NCI-H2081 treated with DMSO at 0.1 percent for 48 hours (cell line): Measurements from ENCODE around the gene NRIP1.
"Not testable (repeated sequence)": the region's sequence is repeated elsewhere in the genome, so short reads cannot be mapped to it uniquely, and the experiment has no call there.

Experiments
- DNase-seq: peaks from one replicate; lab custom pipeline; 2025; lab: John Stamatoyannopoulos, UW

NRIP1 gene

GRCh38 chr21:14975136-14975919 is 89.5 kb downstream of the NRIP1 start:
- DNase-seq = no peak

DNA sequence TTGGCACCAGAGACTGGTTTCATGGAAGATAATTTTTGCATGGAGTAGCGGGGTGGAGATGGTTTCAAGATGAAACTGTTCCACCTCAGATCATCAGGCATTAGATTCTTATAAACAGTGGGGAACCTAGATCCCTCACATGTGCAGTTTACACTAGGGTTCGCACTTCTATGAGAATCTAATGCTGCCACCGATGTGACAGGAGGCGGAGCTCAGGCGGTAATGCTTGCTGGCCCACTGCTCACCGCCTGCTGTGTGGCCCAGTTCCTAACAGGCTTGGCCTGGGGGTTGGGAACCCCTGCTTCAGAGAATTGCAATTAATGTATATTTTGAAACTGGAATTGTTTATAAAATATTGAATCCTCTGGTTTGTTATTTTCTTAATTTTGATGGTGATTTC is 92.1 kb downstream of the NRIP1 start:
- no peak for DNase-seq

GRCh38 chr21:14968821-14969220 is 96.0 kb downstream of the NRIP1 start:
- no peak for DNase-seq

DNA sequence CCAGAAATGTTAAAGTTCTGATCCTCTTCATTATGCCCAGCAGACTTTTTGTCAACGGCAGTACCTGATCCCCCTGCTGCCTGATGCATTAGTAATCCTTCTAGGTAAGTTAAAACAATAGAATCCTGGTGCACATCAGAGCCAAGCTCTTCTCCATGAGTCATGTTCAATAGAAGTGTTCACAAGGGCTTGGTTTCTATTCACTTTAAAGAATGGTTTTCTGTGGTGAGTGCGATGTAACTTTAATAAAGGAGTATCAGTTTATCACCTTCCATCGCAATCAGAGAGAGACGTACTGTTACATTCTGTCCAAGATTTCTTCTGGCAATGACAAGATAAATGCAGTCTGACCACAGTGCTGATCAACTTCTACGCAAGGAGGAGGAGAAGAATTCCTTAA is 96.8 kb downstream of the NRIP1 start:
- DNase-seq = no peak

DNA sequence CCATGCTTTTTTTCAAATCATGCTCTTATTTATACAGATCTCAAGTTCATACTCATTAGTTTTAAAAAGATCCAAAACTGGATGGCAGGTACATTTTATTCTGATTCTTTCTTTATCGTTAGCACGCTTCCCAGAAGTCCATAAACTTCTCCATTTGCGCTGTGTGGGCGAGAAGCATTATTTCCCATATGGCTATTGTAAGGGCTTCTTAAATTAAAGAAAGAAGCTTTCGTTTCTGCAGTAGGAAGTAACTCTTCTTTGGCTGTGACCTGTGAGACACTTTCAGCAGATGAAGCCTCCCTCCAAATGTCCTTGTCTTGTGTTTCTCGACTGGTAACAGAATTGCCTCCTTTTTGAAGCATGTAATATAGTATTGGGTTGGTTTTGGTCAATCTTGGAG is 100.2 kb downstream of the NRIP1 start:
- DNase-seq = no peak

- DNase-seq = no peak
Observed at GRCh38 chr21:14962217-14962616, 102.6 kb downstream of the NRIP1 start.

DNA sequence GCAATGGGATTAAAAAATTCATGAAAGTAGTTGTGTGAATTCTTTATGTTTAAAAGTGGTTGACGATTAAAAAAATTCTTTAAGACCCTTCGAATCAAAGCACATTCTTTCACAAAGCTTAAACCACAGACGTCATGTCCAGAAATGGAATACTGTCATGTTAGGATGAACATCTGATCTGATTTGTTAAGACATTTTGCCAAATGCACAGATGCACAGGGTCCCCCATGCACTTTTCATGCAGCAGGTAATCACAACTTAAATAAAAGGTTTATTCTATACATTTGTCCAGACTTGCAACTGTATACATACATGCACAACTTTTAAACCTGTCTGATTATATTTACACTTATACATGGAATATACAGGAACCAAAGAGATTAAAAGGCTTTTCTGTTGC is 103.3 kb downstream of the NRIP1 start:
- no peak for DNase-seq

DNA sequence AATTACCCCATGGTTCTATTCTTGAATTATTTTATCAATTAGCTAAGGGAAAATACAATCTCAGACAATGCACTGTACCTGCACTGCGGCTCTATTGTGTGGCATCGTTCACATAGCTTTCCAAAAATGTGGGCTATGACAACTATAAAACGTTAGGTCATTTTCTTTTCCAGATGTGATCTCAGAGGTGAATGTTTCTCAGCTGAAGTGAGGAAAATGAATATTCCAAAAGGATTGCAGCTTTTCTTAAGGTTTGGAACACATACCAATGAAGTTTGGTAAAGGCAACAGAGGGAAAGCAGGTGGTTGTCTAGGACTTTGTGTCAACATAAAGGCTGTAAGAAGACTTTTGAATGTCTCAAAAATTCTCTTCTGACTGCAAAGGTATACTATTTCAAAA is 105.5 kb downstream of the NRIP1 start:
- no peak for DNase-seq

- DNase-seq = no peak
Observed at GRCh38 chr21:14957836-14958235, 107.0 kb downstream of the NRIP1 start.

GRCh38 chr21:14956807-14957206 is 108.0 kb downstream of the NRIP1 start:
- DNase-seq = no peak

DNA sequence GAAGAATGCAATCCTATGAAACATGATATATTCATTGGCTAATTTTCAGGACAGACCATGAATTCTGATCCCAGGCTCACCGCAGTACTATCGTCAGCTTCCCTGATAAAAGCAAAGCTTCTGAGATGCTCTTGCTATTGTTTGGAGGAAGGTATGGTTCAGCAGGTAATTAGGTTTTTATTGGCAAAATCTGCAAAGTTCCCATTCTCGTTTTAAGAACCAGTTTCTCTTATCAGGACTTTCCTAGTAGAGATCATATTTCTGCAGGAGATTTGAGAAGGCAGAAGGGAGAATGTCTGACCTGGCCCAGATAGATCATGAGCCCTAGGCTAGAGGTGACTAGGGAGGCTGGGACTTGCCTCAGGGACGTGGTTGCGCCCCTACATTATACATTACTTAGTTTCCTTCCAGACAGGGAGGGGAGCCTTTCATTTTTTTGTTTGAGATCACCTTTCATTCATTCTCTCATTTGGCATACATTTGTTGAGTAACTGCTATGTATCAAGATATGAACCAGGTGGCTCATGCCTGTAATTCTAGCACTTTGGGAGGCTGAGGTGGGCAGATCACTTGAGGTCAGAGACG is 108.8 kb downstream of the NRIP1 start:
- no peak for DNase-seq

DNA sequence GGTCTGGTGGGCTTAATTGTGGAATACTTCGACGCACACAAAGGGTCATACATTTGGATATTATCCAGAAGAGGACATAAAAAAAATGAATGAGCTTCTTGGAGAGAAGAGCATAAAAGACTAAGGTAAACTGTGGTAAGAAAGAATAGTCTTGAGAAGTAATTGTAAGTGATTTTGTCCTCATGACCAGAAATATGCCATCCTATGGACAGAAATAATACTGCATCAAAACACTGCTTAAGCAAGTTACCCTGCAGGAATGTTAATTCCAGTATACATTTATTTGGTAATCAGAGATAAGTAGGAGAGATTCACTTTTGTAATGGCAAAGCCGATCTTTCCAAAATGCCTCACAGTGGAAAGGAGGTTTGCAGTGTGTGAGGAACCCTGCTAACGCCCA is 111.9 kb downstream of the NRIP1 start:
- DNase-seq = no peak

- DNase-seq = no peak
Observed at GRCh38 chr21:14949603-14950002, 115.2 kb downstream of the NRIP1 start.

- no peak for DNase-seq
Observed at GRCh38 chr21:14947613-14948160, 117.1 kb downstream of the NRIP1 start.

DNA sequence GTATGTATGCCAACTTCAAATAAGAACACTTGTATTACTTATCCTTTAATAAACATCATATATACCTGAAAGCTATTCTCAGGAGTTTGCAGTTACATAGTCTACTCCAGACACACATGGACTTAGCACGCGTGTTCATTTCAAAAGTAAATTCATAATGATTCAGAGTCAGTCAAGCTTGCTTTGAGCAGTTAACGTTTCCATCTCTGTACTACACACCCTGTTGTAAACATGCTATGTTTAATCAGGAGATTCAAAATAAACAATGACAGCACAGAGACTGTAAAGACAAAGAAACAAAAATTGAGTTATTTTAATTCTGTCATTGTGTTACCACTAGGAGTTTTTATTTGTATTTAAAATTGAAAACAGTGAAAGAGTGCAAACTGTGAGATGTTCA is 119.6 kb downstream of the NRIP1 start:
- no peak for DNase-seq

DNA sequence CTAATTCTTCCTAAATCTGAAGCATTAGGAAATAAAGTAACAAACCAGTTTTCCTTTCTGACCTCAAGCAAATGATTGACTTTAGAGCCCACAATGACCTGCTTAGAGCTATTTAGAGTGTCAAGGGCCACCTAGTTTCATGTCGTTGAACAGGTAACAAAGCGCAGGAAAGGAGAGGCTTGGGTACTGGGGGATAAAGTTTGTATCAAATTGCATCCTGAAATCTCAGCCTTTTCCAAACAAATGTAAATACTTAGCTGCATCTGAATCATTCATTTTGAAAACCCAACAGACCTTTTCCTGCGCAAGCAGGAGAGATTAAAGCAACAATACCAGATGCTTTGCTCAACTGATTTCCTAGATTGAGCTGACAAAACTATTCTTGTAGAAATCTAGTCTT is 121.2 kb downstream of the NRIP1 start:
- no peak for DNase-seq

- no peak for DNase-seq
Observed at GRCh38 chr21:14942801-14943490, 121.9 kb downstream of the NRIP1 start.

GRCh38 chr21:14927324-14927723 is 137.5 kb downstream of the NRIP1 start:
- DNase-seq = not testable (repeated sequence)

GRCh38 chr21:14926186-14926585 is 138.6 kb downstream of the NRIP1 start:
- no peak for DNase-seq

DNA sequence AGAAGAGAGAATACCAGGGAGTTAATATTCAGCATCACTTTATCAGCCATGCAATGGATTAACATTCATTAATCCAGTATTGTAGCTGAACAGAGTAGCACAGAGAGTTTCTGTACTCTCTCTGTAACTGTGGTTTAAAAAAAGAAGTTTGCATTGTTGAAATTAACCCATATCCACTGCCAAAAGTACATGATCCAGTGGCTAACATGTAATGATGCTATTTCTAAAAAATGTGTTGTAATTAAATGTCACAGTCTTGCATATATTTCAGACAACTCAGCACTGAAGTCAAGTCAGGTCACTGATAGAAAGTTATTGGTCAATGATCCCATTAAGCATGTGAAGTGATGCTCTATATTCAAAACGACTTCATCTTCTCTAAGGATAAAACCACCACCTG is 141.3 kb downstream of the NRIP1 start:
- DNase-seq = no peak

DNA sequence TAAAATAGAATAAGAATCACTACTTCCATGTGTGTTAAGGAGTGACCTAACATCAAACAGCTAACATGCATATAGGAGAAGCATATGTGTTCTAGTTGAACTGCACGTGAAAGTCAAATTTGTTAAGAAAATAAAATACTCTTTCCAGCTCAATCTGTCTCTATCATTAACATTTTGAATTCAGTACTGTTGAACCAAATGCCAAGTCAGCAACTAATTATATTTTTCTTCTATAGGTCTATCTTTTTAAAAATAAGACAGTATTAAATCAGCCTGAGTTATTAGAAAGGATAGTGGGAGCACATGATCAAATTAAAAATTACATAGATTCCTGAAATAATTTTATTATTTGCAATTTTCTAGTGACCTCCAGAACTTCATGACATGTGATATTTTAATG is 141.8 kb downstream of the NRIP1 start:
- DNase-seq = no peak

- no peak for DNase-seq
Observed at GRCh38 chr21:14918527-14918926, 146.3 kb downstream of the NRIP1 start.

GRCh38 chr21:14917762-14918161 is 147.0 kb downstream of the NRIP1 start:
- no peak for DNase-seq
